GM19324 (cell line): ENCODE measurements around the gene TASP1.
A peak's percentile ranks its signal among the peaks of the same experiment; 100 is the strongest.
"Not testable (repeated sequence)": the region's sequence is repeated elsewhere in the genome, so short reads cannot be mapped to it uniquely, and the experiment has no call there.

Experiments used
- ATAC-seq: cut with Tn5 transposase; IDR thresholded peaks from one replicate; pipeline ENCODE4 v1.9.1; 2021; ENCODE audit warnings: mild to moderate bottlenecking, moderate library complexity; ENCODE audit not compliant: unreplicated experiment, low FRiP score

The TASP1 gene, protein sequence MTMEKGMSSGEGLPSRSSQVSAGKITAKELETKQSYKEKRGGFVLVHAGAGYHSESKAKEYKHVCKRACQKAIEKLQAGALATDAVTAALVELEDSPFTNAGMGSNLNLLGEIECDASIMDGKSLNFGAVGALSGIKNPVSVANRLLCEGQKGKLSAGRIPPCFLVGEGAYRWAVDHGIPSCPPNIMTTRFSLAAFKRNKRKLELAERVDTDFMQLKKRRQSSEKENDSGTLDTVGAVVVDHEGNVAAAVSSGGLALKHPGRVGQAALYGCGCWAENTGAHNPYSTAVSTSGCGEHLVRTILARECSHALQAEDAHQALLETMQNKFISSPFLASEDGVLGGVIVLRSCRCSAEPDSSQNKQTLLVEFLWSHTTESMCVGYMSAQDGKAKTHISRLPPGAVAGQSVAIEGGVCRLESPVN

GRCh38 chr20:13638496-13639149, at the start of gene TASP1:
Gene TASP1 (minus strand): TSS chr20:13638932. CDS start chr20:13630078, 8,854 bp downstream.
- ATAC-seq: peak; percentile 100

- no peak for ATAC-seq
These were observed 49.1 kb upstream of the TASP1 start for GRCh38 chr20:13687815-13688214.

DNA sequence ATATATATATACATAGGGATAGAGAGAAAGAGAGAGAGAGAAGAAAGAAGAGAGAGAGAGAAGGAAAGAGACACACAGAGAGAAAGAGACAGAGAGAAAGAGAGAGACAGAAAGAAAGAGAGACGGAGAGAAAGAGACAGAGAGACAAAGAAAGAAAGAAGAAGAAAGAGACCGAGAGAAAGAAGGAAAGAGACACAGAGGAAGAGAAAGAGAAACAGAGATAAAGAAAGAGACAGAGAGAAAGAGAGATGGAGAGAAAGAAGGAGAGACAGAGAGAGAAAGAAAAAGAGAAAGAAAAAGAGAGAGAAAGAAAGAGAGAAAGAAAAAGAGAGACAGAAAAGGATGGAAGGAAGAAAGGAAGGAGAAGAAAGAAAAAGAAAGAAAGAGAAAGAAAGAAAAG, 46.9 kb upstream of the TASP1 start:
- ATAC-seq: no peak

- no peak for ATAC-seq
These were observed 46.0 kb upstream of the TASP1 start for GRCh38 chr20:13684566-13685222.

GRCh38 chr20:13683833-13684232, 45.1 kb upstream of the TASP1 start:
- ATAC-seq: no peak

GRCh38 chr20:13681248-13682125, 42.8 kb upstream of the TASP1 start:
- ATAC-seq: peak; percentile 66

GRCh38 chr20:13678944-13679343, 40.2 kb upstream of the TASP1 start:
- no peak for ATAC-seq

GRCh38 chr20:13677241-13677640, 38.5 kb upstream of the TASP1 start:
- no peak for ATAC-seq

DNA sequence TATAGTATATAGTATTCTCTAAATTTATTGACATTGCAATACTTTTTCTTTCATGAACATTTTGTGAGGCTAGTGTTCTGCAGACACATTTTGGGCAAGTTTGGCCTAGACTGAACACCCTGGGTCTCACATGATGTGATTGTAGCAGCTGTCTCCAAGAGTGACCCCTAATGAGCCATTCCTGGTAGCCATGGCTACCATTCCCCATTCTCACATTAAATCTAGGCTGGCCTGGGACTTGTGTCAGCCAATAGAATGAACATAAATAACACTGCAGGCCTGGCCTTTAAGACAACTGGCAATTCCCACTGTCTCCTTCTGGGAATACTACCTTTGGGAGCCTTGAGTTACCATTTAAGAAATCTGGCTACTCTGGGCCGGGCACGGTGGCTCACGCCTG, 38.0 kb upstream of the TASP1 start:
- no peak for ATAC-seq

DNA sequence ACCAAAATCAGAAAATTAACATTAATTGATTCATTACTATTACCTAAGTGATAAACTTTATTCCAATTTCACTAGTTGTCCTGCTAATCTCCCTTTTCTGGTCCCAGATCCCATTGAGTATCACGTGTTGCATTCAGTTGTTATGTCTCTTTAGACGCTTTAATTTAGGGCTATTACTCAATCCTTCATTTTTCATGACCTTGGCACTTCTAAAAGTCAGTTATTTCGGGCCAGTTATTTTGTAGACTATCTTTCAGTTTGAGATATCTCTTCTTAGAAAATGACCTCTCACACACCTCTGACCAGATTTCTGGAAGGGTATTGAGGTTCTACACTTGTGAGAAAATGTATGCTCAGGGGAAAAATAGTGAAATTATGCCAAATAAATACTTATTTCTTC, 34.0 kb upstream of the TASP1 start:
- no peak for ATAC-seq

DNA sequence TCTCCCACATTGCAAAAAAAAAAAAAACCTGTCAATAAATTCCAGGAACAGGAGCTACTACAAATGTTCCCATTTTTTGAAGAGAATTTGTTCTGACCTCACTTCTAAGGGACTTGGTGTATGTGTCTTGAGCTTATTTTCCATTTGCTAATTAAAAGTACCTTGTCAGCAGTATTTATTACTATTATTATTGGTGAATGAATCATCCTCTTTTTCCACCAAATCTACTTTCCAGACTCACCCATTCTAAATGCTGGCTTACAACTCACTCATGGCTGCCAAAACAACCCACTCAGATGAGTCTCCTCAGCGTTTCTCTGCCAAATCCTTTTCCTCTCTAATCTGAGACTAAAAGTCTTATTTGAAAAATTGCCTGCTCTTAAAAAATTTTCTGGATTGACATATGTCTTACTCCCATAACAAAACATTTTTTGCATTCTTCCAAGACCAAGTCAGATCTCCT, 33.2 kb upstream of the TASP1 start:
- no peak for ATAC-seq

- ATAC-seq: no peak
These were observed 32.8 kb upstream of the TASP1 start for GRCh38 chr20:13671512-13671911.

GRCh38 chr20:13670160-13670559, 31.4 kb upstream of the TASP1 start:
- no peak for ATAC-seq

DNA sequence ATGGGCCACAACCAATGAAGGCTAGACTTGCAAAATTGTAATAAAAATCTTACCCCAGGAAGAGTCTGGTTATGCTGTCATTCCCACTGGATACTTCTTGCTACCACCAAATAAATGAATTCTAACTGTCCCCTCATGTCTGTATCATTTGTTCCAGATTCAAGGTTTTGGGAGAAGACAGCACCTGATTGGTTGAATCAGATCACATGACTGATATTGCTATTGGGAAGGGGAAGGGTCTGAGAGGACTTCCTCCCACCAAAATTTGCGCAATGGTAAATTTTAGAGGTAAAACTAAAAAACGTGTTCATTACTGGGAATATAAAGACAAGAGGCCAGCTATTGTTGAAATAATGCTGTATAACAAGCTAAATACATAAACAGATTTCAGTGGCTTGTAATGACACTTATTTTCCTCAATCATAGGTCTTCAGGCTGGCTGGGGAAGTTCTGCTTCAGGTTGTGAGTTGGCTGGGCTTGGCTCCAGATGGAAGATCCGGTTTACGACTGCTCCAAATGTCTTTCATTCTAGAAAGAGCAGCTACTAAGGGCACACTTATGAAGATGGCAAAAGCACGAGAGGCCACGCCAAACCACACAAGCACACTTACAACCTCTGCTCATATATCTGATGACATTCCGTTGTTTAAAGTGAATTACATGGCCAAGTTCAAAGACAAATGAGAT, 27.1 kb upstream of the TASP1 start:
- ATAC-seq: no peak

- no peak for ATAC-seq
These were observed 22.4 kb upstream of the TASP1 start for GRCh38 chr20:13661070-13661685.

DNA sequence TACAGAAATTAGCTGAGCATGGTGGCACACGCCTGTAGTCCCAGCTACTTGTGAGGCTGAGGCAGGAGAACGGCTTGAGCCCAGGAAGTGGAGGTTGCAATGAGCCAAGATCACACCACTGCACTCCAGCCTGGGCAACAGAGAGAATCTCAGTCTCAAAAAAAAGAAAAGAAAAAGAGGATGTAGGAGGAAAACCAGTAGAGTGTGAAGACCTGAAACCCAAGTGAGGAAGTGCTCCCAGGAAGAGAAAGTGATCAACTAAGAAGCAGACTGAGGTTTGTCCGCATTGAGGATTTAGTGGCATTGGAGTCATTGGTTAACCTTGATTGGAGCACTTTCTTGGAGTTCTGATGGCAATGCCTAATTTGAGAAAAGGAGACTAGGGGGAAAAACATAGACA, 20.6 kb upstream of the TASP1 start:
- ATAC-seq: no peak

DNA sequence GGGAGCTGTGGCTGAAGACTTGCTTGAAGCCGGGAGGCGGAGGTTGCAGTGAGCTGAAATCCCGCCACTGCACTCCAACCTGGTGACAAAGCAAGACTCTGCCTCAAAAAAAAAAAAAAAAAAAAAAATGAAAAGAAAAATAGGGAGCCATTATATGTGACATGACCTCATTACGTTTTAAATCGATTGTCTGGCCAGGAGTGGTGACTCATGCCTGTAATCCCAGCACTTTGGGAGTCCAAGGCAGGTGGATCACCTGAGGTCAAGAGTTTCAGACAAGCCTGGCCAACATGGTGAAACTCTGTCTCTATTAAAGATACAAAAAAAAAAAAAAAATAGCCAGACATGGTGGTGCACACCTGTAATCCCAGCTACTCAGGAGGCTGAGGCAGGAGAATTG, 19.3 kb upstream of the TASP1 start:
- not testable (repeated sequence) for ATAC-seq

DNA sequence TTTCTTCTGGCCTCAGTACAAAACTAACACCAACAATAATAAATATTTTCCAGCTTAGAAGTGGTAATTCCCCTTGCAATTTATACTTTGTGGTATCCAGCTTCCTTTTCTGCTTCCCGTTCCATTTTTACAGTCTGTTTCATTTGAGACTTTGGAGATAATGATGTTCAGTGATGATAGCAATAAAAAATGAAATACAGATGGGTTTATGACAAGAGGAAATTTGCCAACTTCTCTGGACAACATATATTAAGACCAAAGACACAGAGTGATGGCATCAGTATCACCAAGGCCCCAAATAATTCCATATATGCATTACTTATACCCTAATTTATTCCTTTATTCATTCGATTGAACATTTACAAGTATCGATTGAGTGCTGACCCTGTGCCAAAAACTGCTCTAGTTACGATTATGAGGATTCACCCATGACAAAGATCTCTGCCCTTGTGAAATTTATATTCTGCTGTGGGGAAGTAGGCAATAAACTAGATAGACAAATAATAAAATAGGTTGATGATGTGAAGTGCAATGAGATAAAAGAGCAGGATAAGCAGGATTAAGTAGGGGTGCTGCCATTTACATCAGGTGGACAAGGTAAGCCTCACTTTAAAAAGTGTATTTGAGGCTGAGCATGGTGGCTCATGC, 18.1 kb upstream of the TASP1 start:
- no peak for ATAC-seq

DNA sequence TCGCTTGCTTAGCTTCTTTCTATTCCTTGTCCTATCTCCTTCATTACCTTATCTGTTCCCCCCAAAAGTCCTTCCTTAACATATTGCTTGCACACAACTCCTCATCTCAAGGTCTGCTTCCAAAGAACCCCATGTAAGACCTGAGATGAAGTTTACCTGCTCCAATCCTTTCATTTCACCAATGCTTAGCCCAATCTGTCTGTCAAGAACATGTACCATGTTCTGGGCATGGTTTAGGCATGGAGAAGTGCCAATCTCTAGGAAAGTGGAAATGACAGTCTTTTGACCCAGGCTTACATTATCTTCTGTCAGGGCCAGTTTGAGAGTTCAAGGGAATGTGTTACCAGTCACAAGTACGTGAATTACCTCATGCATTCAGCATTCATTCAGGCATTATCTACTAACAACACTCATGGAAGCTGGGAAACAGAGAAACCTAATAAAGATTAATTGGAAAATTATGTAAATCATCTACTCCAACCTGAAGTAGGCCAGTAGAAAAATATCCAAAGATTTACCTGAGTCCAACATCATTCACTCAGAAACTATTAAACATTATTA, 15.8 kb upstream of the TASP1 start:
- no peak for ATAC-seq
